Mucosa of descending colon (tissue), 3 donors: ENCODE results near the gene OSGEP. TPM values are rescaled to one million over a fixed set of nuclear protein-coding genes. Genes with fewer than 3 reads are reported as not detected.
A peak's percentile ranks its signal among the peaks of the same experiment; 100 is the strongest.
"Not testable (repeated sequence)": the region's sequence is repeated elsewhere in the genome, so short reads cannot be mapped to it uniquely, and the experiment has no call there.

Source experiments
- ATAC-seq: fragments of 200-7000 bp; cut with Tn5 transposase; one replicate; pipeline ENCODE4 v1.9.1; 2020; ENCODE audit warnings: mild to moderate bottlenecking, moderate library complexity
- DNase-seq, 3 donors: peaks; one replicate each; pipeline ENCODE4 v3.0.0-alpha.2; 2020
- H3K36me3 ChIP-seq: fragments of 200-600 bp; one replicate; pipeline ENCODE4 v1.8.0; 2021; ENCODE audit warnings: low read depth, mild to moderate bottlenecking
- H3K4me1 ChIP-seq: fragments of 200-600 bp; one replicate; pipeline ENCODE4 v1.8.0; 2021; ENCODE audit warnings: low read depth, mild to moderate bottlenecking
- H3K4me3 ChIP-seq: fragments of 200-600 bp; one replicate; pipeline ENCODE4 v1.8.0; 2021; ENCODE audit warnings: mild to moderate bottlenecking
- H3K9me3 ChIP-seq: fragments of 200-600 bp; one replicate; pipeline ENCODE4 v1.8.0; 2021; ENCODE audit warnings: mild to moderate bottlenecking
- intact Hi-C, 2 donors: fragments of 100-400 bp; cut with DNase I in 1 of 2; cut with micrococcal nuclease in 1 of 2; formaldehyde crosslinking; loops; one replicate each; pipeline versions ENCODE4 v1.11.0 to v1.11.1; 2022; cut with DNase I, micrococcal nuclease
- total RNA-seq, 3 donors: library from RNA; stranded (reverse); fragmentation: NEBNext Ultra II Directional in 2 of 3; extraction: Animal tissue kit (Norgen Biotek cat#: 25700) in 2 of 3; gene quantifications; one replicate each; pipeline versions ENCODE4 v1.2.1 to v1.2.4, GENCODE V29; 2021 to 2023
- TF ChIP-seq, protein P1 (sequence below): fragments of 200-600 bp; IDR thresholded peaks from one replicate; pipeline ENCODE4 v1.8.0; 2022; ENCODE audit warnings: antibody characterized with exemption, mild to moderate bottlenecking
- donor health status: DM: no; HTN: no; CAD: no; lungs with moderate emphysema.
- donor health status: DM: no; HTN: no; CAD: no.
- donor health status: DM: no; HTN: yes; CAD: no.

The OSGEP gene
- total RNA-seq, 3 donors from 2014 or later, result 32.7 to 52.0 (median 35.9) TPM

DNA sequence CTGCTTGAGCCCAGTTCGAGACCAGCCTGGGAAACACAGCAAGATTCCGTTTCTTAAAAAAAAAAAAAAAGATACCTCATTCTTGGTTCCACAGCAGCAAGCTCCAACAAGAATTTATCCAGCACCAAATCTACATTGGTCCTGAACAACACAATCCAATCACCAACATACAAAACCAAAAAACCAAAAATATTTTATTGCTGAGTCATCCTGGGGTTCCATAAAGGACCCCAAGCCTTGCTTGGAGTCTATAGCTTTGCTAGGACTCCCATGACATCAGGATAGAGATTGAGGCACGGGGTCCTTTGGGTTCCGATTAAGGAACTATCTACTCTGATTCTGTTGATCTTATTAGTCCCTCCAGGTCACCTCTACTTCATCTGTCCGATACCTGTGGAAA, 7.7 kb downstream of the OSGEP start:
- Histone ChIP-seq H3K4me3 (no peak overlapping the region), H3K9me3 (no peaks in the 10 kb centered on the region), H3K36me3 (peaks cover 9% of the 10 kb centered on the region), H3K4me1 (no peaks in the 10 kb centered on the region)
- TF ChIP-seq, protein P1, sequence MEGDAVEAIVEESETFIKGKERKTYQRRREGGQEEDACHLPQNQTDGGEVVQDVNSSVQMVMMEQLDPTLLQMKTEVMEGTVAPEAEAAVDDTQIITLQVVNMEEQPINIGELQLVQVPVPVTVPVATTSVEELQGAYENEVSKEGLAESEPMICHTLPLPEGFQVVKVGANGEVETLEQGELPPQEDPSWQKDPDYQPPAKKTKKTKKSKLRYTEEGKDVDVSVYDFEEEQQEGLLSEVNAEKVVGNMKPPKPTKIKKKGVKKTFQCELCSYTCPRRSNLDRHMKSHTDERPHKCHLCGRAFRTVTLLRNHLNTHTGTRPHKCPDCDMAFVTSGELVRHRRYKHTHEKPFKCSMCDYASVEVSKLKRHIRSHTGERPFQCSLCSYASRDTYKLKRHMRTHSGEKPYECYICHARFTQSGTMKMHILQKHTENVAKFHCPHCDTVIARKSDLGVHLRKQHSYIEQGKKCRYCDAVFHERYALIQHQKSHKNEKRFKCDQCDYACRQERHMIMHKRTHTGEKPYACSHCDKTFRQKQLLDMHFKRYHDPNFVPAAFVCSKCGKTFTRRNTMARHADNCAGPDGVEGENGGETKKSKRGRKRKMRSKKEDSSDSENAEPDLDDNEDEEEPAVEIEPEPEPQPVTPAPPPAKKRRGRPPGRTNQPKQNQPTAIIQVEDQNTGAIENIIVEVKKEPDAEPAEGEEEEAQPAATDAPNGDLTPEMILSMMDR, result no peak
- intact Hi-C loops, result no loop called here
- ATAC-seq (no peak), DNase-seq (no peak)

DNA sequence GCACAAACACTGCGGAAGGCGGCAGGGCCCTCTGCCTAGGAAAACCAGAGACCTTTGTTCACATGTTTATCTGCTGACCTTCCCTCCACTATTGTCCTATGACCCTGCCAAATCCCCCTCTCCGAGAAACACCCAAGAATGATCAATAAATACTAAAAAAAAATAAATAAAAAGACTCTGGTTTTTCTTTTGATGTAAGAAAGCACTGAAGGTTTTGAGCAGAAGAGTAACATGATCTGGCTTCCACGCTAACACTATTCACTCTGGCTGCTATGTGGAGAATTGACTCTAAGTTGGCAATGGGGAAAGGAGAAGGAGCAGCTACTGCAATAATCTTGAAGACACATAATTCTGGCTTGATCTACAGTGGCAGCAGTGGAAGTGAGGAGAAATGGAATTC, 11.0 kb downstream of the OSGEP start:
- intact Hi-C loops, DNase-seq: not testable (repeated sequence)

DNA sequence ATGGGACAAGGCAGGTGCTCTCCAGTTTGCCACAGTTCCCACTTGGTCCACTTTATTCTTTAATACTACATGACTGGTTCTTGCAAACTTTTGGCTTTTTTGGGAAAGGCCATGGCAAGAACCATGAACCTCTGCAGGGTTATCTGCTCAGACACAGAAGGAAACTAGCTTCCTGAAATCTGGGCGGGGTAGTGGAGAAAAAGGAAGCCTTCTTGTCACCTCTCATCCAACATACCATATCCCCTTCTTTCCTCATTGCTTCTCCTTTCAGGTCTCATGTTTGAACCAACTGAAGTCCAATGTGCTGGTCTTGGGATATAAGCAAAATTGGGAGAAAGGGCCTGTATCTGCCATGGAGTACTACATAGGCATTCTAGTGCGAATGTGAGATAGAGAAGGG, 13.2 kb downstream of the OSGEP start:
- Histone ChIP-seq H3K4me3 (no peak overlapping the region), H3K4me1 (no peaks in the 10 kb centered on the region), H3K9me3 (no peaks in the 10 kb centered on the region), H3K36me3 (no peaks in the 10 kb centered on the region)
- TF ChIP-seq, protein P1, result no peak
- DNase-seq (no peak), ATAC-seq (no peak)
- intact Hi-C loops, result no loop called here

More for the DNA sequence above, 11.0 kb downstream of the OSGEP start:
- H3K9me3 ChIP-seq, H3K36me3 ChIP-seq, H3K4me1 ChIP-seq, ATAC-seq, H3K4me3 ChIP-seq: not testable (repeated sequence)

DNA sequence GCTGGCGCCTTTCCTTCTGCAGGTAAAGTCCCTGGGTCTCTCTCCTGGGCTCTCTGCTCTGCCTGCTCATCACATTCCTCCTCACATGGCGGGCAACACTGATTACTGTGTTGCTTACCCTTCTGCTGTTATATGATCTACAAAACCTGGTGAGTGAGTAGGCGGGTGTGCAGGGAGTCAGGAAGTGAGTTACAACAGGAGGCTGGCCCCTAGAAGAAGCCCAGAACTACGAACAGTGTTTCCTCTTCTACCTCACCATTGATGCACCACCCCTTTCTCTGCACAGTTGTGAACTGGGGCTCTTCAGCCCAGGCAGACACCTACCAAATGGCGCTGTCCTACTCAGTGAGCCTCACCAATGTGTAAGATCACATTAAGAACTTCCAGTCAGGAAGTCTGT, 13.7 kb downstream of the OSGEP start:
- DNase-seq (no peak), ATAC-seq (peak; percentile 37)
- no peaks in the 10 kb centered on the region for H3K36me3 ChIP-seq

DNA sequence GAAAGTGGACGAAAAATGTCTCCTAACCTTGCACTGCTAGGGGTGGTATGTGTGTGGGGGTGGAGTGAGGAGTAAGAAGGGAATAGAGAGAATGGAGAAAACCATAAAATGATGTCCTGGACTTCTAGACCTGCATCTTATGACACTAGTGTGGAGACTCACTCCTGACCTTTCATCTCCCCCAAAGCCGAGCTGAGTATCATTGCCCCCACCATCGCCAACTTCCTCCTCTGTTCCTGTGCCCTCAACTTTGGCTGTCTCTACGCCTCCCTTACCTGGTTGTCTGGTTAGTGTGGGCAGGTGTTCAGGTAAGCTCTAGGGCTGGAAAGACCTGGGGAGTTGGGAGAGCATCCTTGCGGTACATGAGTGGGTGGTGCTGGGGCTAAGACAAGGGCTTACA, 14.1 kb downstream of the OSGEP start:
- ATAC-seq, result no peak
- Histone ChIP-seq H3K9me3 (no peaks in the 10 kb centered on the region), H3K4me1 (no peaks in the 10 kb centered on the region), H3K36me3 (no peaks in the 10 kb centered on the region), H3K4me3 (no peak overlapping the region)
- TF ChIP-seq, protein P1, result no peak
- no peak for DNase-seq
- intact Hi-C loops, result no loop called here

More for the DNA sequence above, 13.7 kb downstream of the OSGEP start:
- no peaks in the 10 kb centered on the region for H3K4me1 ChIP-seq
- no peak overlapping the region for H3K4me3 ChIP-seq
- TF ChIP-seq, protein P1, result no peak
- intact Hi-C loops, result no loop called here
- H3K9me3 ChIP-seq, result no peaks in the 10 kb centered on the region

DNA sequence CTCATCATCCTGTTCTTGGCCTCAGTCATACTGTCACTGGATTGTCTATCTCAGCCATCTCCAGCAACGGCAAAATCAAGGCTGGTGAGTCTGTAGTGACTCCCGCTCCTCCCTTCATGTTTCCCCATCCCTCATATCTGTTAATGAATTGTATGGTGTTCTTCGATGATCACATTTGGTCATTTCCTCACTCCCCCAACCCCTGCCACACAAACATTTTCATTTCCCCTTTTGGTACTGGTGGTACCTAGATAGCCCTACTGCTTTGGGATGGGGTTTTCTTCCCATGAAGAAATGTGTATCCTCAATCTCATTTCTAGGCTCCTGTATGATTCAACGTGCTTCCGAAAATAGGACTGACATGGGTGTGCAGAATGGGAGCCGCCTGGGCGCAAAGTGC, 15.9 kb downstream of the OSGEP start:
- ATAC-seq (no peak), DNase-seq (no peak)
- H3K4me1 ChIP-seq, result no peaks in the 10 kb centered on the region
- no peaks in the 10 kb centered on the region for H3K9me3 ChIP-seq
- no peak overlapping the region for H3K4me3 ChIP-seq
- H3K36me3 ChIP-seq, result no peaks in the 10 kb centered on the region
- TF ChIP-seq, protein P1, result no peak
- intact Hi-C loops, result no loop called here
